ENCODE data around the gene GALNT2.

GRCh38 chr1:230040440-230040839, 26.6 kb upstream of the GALNT2 start:
- TF ChIP-seq YY1 (IDR thresholded peaks at IDR 0.05; ENCODE audit: insufficient read depth, insufficient read length), result no peak
- no peak for TF ChIP-seq ZNF274 (IDR thresholded peaks at IDR 0.05; ENCODE audit: low read depth, low read length)
